Stimulated activated CD4-positive, alpha-beta T cell treated with anti-CD3 and anti-CD28 coated beads, TNF-alpha, amount 100 ng/mL, for 4 hours (primary cell): ENCODE measurements around the gene MRPL12.

ENCODE experiments used
- DNase-seq, 3 experiments: peaks; one replicate each; pipeline ENCODE4 v3.0.0-alpha.2; 2020; ENCODE audit warnings: low read depth in 3 of 3

The MRPL12 gene

GRCh38 chr17:81701288-81702071 is 1.7 kb upstream of the MRPL12 start:
- no peak for DNase-seq

DNA sequence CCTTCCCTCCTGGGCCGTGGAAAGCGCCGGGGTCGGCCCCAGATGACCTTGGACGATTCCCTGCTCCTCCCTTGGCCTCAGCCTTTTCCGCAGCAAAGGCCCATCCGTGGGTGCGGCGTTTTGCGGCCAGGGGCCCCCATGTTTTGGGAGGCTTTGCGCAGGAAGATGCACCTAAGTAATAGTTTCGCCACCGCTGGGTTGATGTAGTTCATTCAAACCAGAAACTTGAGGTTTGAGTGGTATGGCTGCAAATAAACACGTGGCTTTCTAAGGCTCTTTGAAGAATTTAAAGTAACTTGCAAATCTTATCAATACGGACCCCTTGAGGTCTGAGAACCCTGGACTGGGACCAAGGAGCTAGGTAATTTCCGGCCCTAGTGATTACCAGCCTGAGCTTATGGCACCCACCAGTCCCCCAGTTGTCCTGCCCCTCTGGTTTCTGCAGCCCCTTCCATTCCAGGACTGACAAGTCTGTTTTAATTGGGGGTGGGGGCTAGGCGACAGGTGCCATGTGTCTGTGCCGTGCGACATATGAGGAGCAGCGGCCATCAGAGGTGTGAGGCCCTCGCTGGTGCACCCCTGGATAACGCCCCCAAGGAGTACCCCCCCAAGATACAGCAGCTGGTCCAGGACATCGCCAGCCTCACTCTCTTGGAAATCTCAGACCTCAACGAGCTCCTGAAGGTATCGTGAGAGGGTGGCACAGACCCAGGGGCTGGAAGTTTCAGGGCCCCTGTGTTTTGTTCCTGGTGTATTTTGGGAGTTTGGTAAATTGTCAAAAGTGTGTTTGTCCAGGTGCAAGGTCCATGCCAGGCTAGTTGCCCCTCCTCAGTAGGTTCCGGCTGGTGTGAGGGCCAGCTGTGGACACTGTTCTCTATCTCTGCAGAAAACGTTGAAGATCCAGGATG is 834 bp downstream of the MRPL12 start:
- DNase-seq = no peak

DNA sequence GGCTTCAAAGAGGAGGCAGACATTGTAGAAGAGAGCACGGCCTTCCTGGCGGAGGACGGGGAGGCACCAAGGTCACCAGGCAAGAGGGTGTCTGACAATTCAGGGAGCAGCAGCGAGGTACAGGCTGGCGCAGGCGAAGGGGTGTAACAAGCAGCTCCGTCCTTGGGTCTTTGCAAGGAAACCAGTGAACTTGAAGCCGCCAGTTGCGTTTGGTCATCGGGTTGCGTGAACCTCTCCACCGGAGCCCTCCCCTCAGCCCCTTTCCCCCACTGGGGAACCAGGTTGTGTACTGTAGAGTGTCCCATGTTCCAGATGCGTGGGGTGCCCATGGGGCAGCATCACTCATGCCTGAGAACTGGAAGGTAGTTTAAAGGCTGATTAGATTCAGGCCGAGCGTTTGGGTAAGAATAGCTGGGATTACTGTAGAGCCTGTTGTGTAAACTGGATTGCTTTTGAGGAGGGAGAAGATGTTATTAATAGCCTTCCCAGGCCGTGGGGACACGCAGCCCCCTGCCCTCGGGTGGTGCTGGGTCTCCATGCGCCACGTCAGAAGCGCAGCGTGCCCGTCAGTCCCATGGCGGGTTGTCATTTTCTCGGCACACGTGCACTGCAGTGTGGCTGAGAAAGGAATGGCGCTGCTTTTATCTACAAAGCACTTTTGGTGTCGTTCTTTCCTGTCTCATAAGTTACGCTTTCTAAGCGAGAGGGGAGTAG is 2.5 kb downstream of the MRPL12 start:
- DNase-seq = no peak

DNA sequence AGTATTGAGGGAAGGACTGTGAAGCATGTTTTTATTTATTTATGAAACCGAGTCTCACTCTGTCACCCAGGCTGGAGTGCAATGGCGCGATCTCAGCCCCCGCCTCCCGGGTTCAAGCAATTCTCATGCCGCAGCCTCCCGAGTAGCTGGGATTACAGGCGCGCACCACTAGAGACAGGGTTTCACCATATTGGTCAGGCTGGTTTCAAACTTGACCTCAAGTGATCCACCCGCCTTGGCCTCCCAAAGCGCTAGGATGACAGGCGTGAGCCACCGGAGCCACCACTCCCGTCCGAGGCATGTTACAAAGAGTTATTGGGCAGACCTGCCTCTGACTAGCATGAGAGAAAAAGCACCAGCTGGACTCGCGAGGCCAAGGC is 3.1 kb downstream of the MRPL12 start:
- DNase-seq = no peak

DNA sequence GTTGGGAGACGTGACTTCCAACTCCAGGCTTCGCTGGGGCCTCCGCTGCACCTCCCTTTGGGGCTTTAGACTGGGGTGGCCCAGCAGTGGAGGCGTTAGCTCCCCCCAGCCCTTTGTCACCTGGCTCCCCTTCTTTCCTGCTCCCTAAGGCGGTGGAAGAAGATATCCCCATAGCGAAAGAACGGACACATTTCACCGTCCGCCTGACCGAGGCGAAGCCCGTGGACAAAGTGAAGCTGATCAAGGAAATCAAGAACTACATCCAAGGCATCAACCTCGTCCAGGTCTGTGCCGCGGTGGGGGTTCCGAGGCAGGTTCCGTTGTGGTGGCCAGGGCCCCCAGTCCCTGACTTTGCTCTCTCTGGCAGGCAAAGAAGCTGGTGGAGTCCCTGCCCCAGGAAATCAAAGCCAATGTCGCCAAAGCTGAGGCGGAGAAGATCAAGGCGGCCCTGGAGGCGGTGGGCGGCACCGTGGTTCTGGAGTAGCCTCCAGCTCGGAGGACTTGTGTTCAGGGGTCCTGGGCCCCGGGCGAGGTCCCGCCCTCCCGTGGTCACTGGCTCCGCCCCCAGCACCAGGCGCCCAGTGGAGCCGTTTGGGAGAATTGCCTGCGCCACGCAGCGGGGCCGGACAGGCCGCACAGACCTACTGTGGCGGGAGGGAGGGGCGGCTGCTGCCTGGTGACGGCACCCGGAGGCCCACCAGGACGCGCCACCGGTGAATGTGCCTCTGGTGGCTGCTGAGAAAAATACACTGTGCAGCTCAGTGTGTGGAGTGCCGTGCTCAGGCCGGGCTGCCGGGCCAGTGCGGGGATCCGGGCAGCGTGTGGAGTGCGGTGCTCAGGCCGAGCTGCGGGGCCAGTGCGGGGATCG is 3.8 kb downstream of the MRPL12 start:
- no peak for DNase-seq

- no peak for DNase-seq
Observed at GRCh38 chr17:81707725-81708646, 4.8 kb downstream of the MRPL12 start.

GRCh38 chr17:81708739-81709185 is 5.6 kb downstream of the MRPL12 start:
- DNase-seq = no peak

GRCh38 chr17:81710514-81711308 is 7.5 kb downstream of the MRPL12 start:
- DNase-seq = peak in 1 of 3 experiments; percentile 13

- peak; percentile 62 to 81 (median 67) for DNase-seq
Observed at GRCh38 chr17:81711814-81712467, 8.8 kb downstream of the MRPL12 start, which contains the start of gene SLC25A10. SLC25A10 (plus strand) TSS chr17:81712284; CDS start chr17:81712427, 143 bp downstream.

- no peak for DNase-seq
Observed at GRCh38 chr17:81712468-81713003, 9.4 kb downstream of the MRPL12 start.

GRCh38 chr17:81713004-81713555 is 9.9 kb downstream of the MRPL12 start:
- no peak for DNase-seq

DNA sequence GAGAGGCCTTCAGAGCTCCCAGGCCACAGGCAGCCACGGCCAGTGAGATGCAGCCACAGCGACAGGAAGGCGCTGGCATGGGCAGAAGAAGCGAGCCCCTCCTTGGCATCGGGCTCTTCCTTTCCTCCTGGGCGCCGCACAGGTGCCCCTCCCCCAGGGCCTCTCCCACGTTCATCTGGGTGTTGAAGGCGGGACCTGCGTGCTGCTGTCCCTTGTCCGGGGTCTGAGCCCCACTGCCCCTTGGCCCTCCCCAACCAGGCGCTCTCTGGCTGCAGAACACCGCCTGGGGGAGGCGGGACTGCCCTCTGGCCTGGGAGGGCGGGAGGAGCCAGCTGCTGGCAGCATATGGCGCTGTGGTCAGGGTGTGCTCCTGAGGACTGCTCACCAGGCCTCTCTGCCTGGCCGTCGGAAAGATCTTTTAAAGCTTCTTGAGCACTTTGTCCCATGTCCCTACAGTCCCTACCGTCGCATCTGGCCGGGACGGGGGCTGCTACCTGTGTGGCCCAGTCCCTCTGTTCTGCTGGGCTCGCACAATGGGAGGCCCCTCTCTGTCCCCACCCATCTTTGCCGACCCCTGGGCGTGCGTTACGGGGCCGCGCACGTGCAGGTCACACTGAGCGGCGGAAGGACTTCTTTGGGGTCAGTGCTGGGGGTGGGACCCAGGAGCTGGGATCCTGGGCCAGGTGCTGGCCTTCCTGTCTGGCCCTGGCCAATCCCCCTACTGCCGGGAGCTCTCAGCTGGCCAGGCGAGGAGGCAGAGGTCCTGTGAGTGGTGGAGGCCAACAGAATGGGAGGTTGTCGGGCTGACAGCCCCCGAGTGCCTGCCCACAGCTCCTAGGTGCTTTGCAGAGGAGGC is 10.6 kb downstream of the MRPL12 start:
- DNase-seq = no peak

DNA sequence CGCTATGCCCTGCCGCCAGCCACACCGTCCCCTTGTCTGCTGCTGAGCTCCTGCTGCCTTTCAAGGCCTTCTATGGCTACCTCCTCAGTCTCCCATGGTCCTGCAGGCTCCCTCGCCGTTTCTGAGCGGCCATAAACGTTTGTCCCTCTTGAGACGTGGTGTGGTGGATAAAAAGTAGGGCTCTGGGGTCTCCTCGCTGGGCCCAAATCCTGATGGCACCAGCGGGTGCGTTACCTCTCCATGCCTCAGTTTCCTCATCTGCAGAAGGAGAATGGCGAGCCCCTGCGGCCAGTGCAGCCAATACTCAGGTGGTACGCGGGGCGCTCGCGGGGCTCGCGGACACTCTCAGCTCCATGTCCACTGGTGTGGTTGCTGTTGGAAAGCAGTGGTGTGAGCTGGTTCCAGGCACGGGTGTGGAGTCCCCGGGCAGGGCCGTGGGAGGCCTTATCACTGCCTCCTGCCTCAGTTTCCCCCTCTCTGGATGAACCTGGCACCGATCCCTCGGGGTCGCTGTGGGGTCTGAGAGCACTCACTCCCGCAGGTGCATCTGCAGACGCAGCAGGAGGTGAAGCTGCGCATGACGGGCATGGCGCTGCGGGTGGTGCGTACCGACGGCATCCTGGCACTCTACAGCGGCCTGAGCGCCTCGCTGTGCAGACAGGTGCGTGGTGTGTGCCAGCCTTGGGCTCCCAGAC is 11.4 kb downstream of the MRPL12 start:
- no peak for DNase-seq

- no peak for DNase-seq
Observed at GRCh38 chr17:81715107-81715871, 12.1 kb downstream of the MRPL12 start.

DNA sequence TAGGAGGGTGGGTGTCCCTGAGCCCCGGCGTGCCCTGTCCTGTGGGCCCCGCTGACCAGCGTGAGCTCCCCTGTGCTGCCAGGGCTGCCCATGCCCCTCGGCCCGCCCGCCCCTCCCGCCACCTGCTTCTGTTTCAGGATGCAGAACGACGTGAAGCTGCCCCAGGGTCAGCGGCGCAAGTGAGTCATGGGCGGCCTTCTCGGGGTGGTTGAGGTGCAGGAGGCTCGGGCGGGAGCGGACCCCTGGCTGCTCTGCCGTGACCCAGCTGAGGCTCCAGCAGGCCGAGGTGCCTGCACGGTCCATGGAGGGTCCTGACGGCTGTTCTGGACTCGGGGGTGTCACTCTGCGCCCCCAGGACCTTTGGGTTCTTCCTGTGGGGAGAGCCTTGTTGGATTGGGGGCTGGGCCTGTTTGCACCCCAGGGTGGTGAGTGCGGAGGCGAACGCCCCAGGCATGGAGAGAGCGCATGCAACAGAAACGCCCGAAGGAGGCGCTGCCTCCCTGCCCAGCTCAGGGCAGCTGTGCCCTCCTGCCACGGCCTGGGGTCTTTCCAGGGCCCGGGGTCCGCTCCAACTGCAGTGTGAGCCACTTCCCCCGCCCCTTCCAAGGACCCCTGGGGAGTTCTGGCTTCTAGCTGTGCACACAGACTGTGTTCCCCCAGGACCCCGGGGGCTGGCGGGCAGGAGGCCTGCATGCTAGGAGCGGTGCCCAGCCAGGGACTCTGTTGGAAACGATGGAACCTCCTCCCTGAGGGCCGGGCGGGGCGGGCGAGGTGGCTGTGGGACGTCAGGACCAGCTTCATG is 12.9 kb downstream of the MRPL12 start:
- no peak for DNase-seq
